Neutrophil (primary cell): ENCODE measurements around the gene UBASH3A.

Source experiments
- H3K27ac ChIP-seq: fragments of 200-600 bp; sonication (generic); 2 replicates; pipeline ENCODE4 v1.5.1; 2016; ENCODE audit warnings: mild to moderate bottlenecking, moderate library complexity
- H3K27me3 ChIP-seq: fragments of 200-600 bp; sonication (generic); 2 replicates; pipeline ENCODE4 v1.6.0; 2016; ENCODE audit warnings: mild to moderate bottlenecking
- H3K36me3 ChIP-seq: fragments of 200-600 bp; sonication (generic); 2 replicates; pipeline ENCODE4 v1.5.1; 2017
- H3K4me1 ChIP-seq, 2 experiments: fragments of 200-600 bp in 1 of 2; sonication (generic) in 1 of 2; 1 replicate in 1 of 2; 2 replicates in 1 of 2; pipeline versions ENCODE4 v1.5.1 to v1.6.1; 2013 to 2016; ENCODE audit warnings: low read depth in 1 of 2, low read length in 1 of 2, mild to moderate bottlenecking in 1 of 2, moderate library complexity in 1 of 2; ENCODE audit not compliant: control insufficient read depth in 1 of 2, insufficient read depth in 1 of 2
- H3K4me3 ChIP-seq, 2 experiments: fragments of 200-600 bp in 1 of 2; sonication (generic) in 1 of 2; 1 replicate in 1 of 2; 2 replicates in 1 of 2; pipeline ENCODE4 v1.5.1; 2013 to 2016; ENCODE audit warnings: low read depth in 1 of 2, low read length in 1 of 2, mild to moderate bottlenecking in 1 of 2, moderate library complexity in 1 of 2
- H3K9me3 ChIP-seq: fragments of 200-600 bp; sonication (generic); 2 replicates; pipeline ENCODE4 v1.5.1; 2016
- CTCF ChIP-seq: fragments of 200-600 bp; sonication (generic); IDR thresholded peaks from 2 replicates; pipeline ENCODE4 v1.5.1; 2016; ENCODE audit warnings: antibody characterized with exemption

UBASH3A gene, protein sequence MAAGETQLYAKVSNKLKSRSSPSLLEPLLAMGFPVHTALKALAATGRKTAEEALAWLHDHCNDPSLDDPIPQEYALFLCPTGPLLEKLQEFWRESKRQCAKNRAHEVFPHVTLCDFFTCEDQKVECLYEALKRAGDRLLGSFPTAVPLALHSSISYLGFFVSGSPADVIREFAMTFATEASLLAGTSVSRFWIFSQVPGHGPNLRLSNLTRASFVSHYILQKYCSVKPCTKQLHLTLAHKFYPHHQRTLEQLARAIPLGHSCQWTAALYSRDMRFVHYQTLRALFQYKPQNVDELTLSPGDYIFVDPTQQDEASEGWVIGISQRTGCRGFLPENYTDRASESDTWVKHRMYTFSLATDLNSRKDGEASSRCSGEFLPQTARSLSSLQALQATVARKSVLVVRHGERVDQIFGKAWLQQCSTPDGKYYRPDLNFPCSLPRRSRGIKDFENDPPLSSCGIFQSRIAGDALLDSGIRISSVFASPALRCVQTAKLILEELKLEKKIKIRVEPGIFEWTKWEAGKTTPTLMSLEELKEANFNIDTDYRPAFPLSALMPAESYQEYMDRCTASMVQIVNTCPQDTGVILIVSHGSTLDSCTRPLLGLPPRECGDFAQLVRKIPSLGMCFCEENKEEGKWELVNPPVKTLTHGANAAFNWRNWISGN

GRCh38 chr21:42403611-42404231 lies at the start of gene UBASH3A:
Gene UBASH3A (plus strand): TSS chr21:42403902. CDS start chr21:42403946, 44 bp downstream.
- Histone ChIP-seq H3K9me3 (no peaks in the 10 kb centered on the region), H3K36me3 (no peaks in the 10 kb centered on the region), H3K27me3 (no peaks in the 10 kb centered on the region), H3K27ac (no peak within 1 kb of the TSS), H3K4me1 (no peaks in the 10 kb centered on the region), H3K4me3 (no peak within 1 kb of the TSS)
- no peak for TF ChIP-seq CTCF

GRCh38 chr21:42356046-42356445 lies 47.7 kb upstream of the UBASH3A start:
- H3K4me1 ChIP-seq: no peaks in the 10 kb centered on the region
- H3K27me3 ChIP-seq: peaks cover 3% of the 10 kb centered on the region
- TF ChIP-seq CTCF: no peak
- no peak overlapping the region for H3K4me3 ChIP-seq
- H3K36me3 ChIP-seq: no peaks in the 10 kb centered on the region
- H3K9me3 ChIP-seq: no peaks in the 10 kb centered on the region
- H3K27ac ChIP-seq: no peak overlapping the region

DNA sequence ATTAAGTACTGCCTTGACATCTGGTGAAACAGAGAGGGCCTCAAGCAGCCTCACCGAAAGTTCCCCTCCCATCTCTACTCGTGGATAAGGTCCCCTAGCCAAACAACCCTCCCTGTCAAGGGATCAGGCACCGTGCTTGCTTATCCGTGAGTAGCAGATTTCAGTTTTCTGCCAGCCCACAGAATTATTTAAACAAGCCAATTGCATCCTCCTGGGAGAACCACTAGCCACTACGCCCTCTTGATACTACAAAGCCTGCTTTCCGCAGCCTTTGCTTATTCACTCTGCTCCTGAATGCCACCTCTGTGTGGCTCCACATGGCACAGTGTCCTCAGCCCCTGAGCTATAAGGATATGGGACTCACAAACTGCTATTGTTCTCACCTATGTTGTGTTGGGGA lies 47.1 kb upstream of the UBASH3A start:
- H3K9me3 ChIP-seq: no peaks in the 10 kb centered on the region
- no peak overlapping the region for H3K27ac ChIP-seq
- TF ChIP-seq CTCF: no peak
- H3K4me1 ChIP-seq: no peaks in the 10 kb centered on the region
- H3K4me3 ChIP-seq: no peak overlapping the region
- H3K36me3 ChIP-seq: no peaks in the 10 kb centered on the region
- H3K27me3 ChIP-seq: peaks cover 9% of the 10 kb centered on the region

GRCh38 chr21:42357307-42357706 lies 46.4 kb upstream of the UBASH3A start:
- H3K4me1 ChIP-seq: no peaks in the 10 kb centered on the region
- no peaks in the 10 kb centered on the region for H3K36me3 ChIP-seq
- TF ChIP-seq CTCF: no peak
- no peak overlapping the region for H3K27ac ChIP-seq
- H3K4me3 ChIP-seq: no peak overlapping the region
- no peaks in the 10 kb centered on the region for H3K9me3 ChIP-seq
- peaks cover 16% of the 10 kb centered on the region for H3K27me3 ChIP-seq

DNA sequence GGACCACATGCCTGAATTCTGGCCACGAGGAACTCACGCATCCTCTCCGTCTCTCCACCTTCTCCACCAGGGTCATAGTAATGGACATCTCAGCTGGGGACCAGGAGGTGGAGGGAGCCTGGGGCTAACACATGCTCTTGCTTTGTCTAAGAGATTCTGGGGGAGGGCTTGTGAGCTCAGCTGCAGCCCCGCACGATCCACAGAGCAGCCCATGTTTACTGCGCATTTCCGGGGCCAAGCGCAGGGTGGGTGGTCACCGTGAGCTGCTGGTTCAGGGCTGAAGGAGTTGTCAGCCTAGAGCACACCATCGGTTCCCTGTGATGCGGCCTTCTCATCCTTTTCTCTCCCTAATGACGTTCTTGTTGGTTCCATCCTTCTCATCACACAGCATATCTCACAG lies 45.4 kb upstream of the UBASH3A start:
- peaks cover 26% of the 10 kb centered on the region for H3K27me3 ChIP-seq
- H3K9me3 ChIP-seq: no peaks in the 10 kb centered on the region
- H3K4me3 ChIP-seq: no peak overlapping the region
- H3K27ac ChIP-seq: no peak overlapping the region
- no peaks in the 10 kb centered on the region for H3K4me1 ChIP-seq
- no peak for TF ChIP-seq CTCF
- H3K36me3 ChIP-seq: no peaks in the 10 kb centered on the region
